ENCODE data around the gene MYLK3.

The MYLK3 gene

GRCh38 chr16:46775214-46775613, 27.1 kb upstream of the MYLK3 start:
- H3K4me3 ChIP-seq (ENCODE audit: low read depth, low read length), result no peak overlapping the region
- no peak for DNase-seq (ENCODE audit: low read depth)
- TF ChIP-seq CTCF (IDR thresholded peaks at IDR 0.05; ENCODE audit: insufficient read depth, low read depth, low read length, missing control alignments), result no peak

- peak; percentile 78 for DNase-seq (ENCODE audit: low read depth)
- TF ChIP-seq CTCF (IDR thresholded peaks at IDR 0.05; ENCODE audit: insufficient read depth, low read depth, low read length, missing control alignments), result no peak
- H3K4me3 ChIP-seq (ENCODE audit: low read depth, low read length), result no peak overlapping the region
Observed at GRCh38 chr16:46774743-46775177, 26.6 kb upstream of the MYLK3 start.

- no peak for DNase-seq (ENCODE audit: low read depth)
- no peak for TF ChIP-seq CTCF (IDR thresholded peaks at IDR 0.05; ENCODE audit: insufficient read depth, low read depth, low read length, missing control alignments)
- H3K4me3 ChIP-seq (ENCODE audit: low read depth, low read length), result no peak overlapping the region
Observed at GRCh38 chr16:46772463-46772862, 24.3 kb upstream of the MYLK3 start.

- no peak for DNase-seq (ENCODE audit: low read depth)
- TF ChIP-seq CTCF (IDR thresholded peaks at IDR 0.05; ENCODE audit: insufficient read depth, low read depth, low read length, missing control alignments), result no peak
- H3K4me3 ChIP-seq (ENCODE audit: low read depth, low read length), result no peak overlapping the region
Observed at GRCh38 chr16:46768809-46769208, 20.7 kb upstream of the MYLK3 start.

GRCh38 chr16:46765050-46765449, 16.9 kb upstream of the MYLK3 start:
- no peak overlapping the region for H3K4me3 ChIP-seq (ENCODE audit: low read depth, low read length)
- no peak for DNase-seq (ENCODE audit: low read depth)

GRCh38 chr16:46763147-46763546, 15.0 kb upstream of the MYLK3 start:
- H3K4me3 ChIP-seq (ENCODE audit: low read depth, low read length), result no peak overlapping the region
- no peak for DNase-seq (ENCODE audit: low read depth)
- TF ChIP-seq CTCF (IDR thresholded peaks at IDR 0.05; ENCODE audit: insufficient read depth, low read depth, low read length, missing control alignments), result no peak

More at GRCh38 chr16:46765050-46765449, 16.9 kb upstream of the MYLK3 start:
- no peak for TF ChIP-seq CTCF (IDR thresholded peaks at IDR 0.05; ENCODE audit: insufficient read depth, low read depth, low read length, missing control alignments)

- no peak for DNase-seq (ENCODE audit: low read depth)
- no peak for TF ChIP-seq CTCF (IDR thresholded peaks at IDR 0.05; ENCODE audit: insufficient read depth, low read depth, low read length, missing control alignments)
- H3K4me3 ChIP-seq (ENCODE audit: low read depth, low read length), result no peak overlapping the region
Observed at GRCh38 chr16:46762583-46762982, 14.4 kb upstream of the MYLK3 start.
